ENCODE measurements around the gene MYT1.

DNA sequence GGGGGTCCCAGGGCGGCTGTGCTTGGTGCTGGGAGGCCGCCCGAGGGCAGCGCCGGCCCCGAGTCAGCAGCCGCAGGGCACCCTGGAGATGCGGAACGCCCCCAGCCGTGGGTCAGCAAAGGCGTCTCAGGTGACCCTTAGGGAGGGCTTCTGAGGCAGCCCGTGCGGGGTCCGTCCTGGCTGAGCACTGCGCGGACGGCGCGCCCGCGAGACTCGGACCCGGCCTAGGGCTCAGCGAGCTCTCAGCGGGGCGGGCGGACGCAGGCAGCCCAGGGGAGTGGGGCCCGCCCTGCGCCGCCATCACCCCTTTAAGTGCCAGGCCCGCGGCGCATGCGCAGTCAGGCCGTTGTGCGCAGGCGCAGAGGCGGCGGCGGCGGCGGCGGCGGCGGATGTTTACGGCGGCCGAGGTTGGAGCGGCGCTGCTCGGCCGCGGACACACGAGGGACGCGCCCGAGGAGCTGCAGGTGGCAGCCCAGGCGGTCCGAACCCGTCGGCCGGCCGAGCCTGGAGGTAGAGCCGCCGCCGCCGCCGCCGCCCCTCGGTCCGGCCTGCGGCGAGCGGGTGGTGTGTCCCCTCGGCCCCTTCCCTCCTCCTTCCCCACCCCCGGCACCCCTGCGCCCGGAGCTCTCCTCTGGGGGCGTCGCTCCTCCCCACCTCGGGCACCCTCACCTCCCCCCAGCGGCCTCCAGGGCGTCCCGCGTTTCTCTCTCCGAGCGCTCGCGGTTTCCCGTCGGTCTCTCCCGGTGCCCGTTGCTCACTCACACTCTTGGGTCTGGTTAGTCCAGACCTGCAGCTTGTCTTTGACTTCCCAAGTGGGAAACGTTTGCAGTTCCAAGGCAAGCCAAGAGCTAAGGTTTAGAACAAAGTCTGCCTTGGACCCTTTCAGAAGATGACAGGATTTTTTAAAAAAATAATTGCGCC is 91.4 kb downstream of the MYT1 start, which contains the start of gene PCMTD2:
- TF ChIP-seq YY1 (IDR thresholded peaks at IDR 0.05; ENCODE audit: low read depth) (peak; percentile 77), EP300 (IDR thresholded peaks at IDR 0.05; ENCODE audit: borderline replicate concordance) (no peak; the same call in 1 of the 2 replicates), CEBPB (IDR thresholded peaks at IDR 0.05) (no peak), TEAD4 (IDR thresholded peaks at IDR 0.05) (no peak), EGR1 (IDR thresholded peaks at IDR 0.05) (no peak), RAD21 (IDR thresholded peaks at IDR 0.05; ENCODE audit: low read depth) (no peak; the same call in 1 of the 2 replicates), TAF1 (IDR thresholded peaks at IDR 0.05; ENCODE audit: low read depth) (peak; percentile 69; the same call in 1 of the 2 replicates), ZBTB7A (IDR thresholded peaks at IDR 0.05; ENCODE audit: low read depth) (peak; percentile 55; the same call in 1 of the 2 replicates), CREB1 (IDR thresholded peaks at IDR 0.05; ENCODE audit: low read depth) (no peak), TCF12 (IDR thresholded peaks at IDR 0.05; ENCODE audit: low read depth) (no peak; the same call in 1 of the 2 replicates)
- TF ChIP-seq, protein P1, sequence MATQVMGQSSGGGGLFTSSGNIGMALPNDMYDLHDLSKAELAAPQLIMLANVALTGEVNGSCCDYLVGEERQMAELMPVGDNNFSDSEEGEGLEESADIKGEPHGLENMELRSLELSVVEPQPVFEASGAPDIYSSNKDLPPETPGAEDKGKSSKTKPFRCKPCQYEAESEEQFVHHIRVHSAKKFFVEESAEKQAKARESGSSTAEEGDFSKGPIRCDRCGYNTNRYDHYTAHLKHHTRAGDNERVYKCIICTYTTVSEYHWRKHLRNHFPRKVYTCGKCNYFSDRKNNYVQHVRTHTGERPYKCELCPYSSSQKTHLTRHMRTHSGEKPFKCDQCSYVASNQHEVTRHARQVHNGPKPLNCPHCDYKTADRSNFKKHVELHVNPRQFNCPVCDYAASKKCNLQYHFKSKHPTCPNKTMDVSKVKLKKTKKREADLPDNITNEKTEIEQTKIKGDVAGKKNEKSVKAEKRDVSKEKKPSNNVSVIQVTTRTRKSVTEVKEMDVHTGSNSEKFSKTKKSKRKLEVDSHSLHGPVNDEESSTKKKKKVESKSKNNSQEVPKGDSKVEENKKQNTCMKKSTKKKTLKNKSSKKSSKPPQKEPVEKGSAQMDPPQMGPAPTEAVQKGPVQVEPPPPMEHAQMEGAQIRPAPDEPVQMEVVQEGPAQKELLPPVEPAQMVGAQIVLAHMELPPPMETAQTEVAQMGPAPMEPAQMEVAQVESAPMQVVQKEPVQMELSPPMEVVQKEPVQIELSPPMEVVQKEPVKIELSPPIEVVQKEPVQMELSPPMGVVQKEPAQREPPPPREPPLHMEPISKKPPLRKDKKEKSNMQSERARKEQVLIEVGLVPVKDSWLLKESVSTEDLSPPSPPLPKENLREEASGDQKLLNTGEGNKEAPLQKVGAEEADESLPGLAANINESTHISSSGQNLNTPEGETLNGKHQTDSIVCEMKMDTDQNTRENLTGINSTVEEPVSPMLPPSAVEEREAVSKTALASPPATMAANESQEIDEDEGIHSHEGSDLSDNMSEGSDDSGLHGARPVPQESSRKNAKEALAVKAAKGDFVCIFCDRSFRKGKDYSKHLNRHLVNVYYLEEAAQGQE (IDR thresholded peaks at IDR 0.05; ENCODE audit: low read depth), result no peak

Data from Ishikawa (cell line).